MM.1S (cell line): ENCODE measurements around the gene WNT4.

Experiments used
- CTCF ChIP-seq: fragments of 300-600 bp; sonication (generic); IDR thresholded peaks from 2 replicates; pipeline ENCODE4 v1.5.1; 2016; ENCODE audit warnings: antibody characterized with exemption, low read length, mixed read lengths
- EZH2 ChIP-seq: fragments of 300-600 bp; sonication (generic); optimal IDR thresholded peaks from 2 replicates; pipeline ENCODE3; 2017; ENCODE audit warnings: low read depth, mild to moderate bottlenecking, antibody characterized with exemption, low read length, mixed read lengths

GRCh38 chr1:22133247-22133930 lies 9.5 kb downstream of the WNT4 start:
- no peak for TF ChIP-seq CTCF
- TF ChIP-seq EZH2: no peak
